22Rv1 (cell line): ENCODE results near the gene DHRS1.

Source experiments
- ZFX ChIP-seq: fragments of 450-650 bp; IDR thresholded peaks from 2 replicates; pipeline ENCODE4 v1.6.1; 2017; ENCODE audit warnings: antibody characterized with exemption, borderline replicate concordance
- TF ChIP-seq, protein P1 (sequence below): fragments of 450-650 bp; IDR thresholded peaks from 2 replicates; pipeline ENCODE4 v1.5.1; 2017; ENCODE audit warnings: mild to moderate bottlenecking

DNA sequence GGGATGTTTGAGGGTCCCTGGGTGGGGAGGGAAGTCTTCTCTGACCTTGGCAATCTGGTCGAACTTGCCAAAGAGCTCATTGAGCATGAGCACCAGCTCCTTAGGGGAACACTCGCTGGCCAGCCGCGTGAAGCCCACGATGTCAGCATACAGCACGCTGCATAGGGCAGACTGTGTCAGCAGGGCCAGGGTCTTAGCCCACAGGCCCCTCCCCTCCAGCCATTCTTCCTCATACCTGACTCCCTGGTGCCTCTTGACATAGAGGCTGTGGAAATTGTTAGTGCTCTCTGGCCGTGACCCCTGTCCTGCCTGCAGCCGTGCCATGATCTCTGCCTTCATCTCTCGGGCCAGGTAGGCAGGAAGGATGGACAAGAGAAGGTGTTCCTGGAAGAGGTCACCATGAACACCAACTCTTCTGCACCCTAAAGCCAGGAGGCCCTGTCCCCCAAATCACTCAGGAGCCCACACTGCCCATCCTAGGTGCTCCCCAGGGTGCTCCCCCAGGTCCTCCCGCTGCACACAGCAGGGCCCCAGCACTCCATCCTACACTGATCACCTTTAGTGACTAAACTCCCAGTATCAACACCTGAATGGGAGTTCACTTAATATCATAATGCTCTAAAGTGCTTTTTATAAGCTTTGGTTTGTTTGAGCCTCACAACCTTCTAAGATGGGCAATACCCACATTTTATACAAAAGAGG lies 31.5 kb upstream of the DHRS1 start:
- TF ChIP-seq, protein P1, sequence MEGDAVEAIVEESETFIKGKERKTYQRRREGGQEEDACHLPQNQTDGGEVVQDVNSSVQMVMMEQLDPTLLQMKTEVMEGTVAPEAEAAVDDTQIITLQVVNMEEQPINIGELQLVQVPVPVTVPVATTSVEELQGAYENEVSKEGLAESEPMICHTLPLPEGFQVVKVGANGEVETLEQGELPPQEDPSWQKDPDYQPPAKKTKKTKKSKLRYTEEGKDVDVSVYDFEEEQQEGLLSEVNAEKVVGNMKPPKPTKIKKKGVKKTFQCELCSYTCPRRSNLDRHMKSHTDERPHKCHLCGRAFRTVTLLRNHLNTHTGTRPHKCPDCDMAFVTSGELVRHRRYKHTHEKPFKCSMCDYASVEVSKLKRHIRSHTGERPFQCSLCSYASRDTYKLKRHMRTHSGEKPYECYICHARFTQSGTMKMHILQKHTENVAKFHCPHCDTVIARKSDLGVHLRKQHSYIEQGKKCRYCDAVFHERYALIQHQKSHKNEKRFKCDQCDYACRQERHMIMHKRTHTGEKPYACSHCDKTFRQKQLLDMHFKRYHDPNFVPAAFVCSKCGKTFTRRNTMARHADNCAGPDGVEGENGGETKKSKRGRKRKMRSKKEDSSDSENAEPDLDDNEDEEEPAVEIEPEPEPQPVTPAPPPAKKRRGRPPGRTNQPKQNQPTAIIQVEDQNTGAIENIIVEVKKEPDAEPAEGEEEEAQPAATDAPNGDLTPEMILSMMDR = no peak
- TF ChIP-seq ZFX = no peak
